Neural progenitor cell (in vitro differentiated cells): Measurements from ENCODE around the gene METTL6. TPM values are rescaled to one million over a fixed set of nuclear protein-coding genes. Genes with fewer than 3 reads are reported as not detected.

Source experiments
- DNase-seq: peaks from one replicate; pipeline ENCODE4 v3.0.0-alpha.2; 2016; ENCODE audit warnings: low spot score
- H2AFZ ChIP-seq: fragments of 200-600 bp; sonication (generic); replicated peaks from 2 replicates; pipeline ENCODE4 v1.6.1; 2016; ENCODE audit warnings: antibody characterized with exemption
- H3F3A ChIP-seq: fragments of 200-600 bp; sonication (generic); 2 replicates; pipeline ENCODE4 v1.6.1; 2016; ENCODE audit warnings: antibody characterized with exemption, low read depth
- H3K27ac ChIP-seq: fragments of 200-600 bp; sonication (generic); 2 replicates; pipeline ENCODE4 v1.5.1; 2016; ENCODE audit warnings: mild to moderate bottlenecking
- H3K27me3 ChIP-seq: fragments of 200-600 bp; sonication (generic); 2 replicates; pipeline ENCODE4 v1.6.1; 2016; ENCODE audit warnings: mild to moderate bottlenecking, moderate library complexity
- H3K36me3 ChIP-seq: fragments of 200-600 bp; sonication (generic); 2 replicates; pipeline ENCODE4 v1.5.1; 2016
- H3K4me1 ChIP-seq: fragments of 200-600 bp; sonication (generic); 2 replicates; pipeline ENCODE4 v1.6.1; 2016; ENCODE audit warnings: mixed run types
- H3K4me2 ChIP-seq: fragments of 200-600 bp; sonication (generic); 2 replicates; pipeline ENCODE4 v1.6.1; 2016
- H3K4me3 ChIP-seq: fragments of 200-600 bp; sonication (generic); 2 replicates; pipeline ENCODE4 v1.5.1; 2016
- H3K79me2 ChIP-seq: fragments of 200-600 bp; sonication (generic); 2 replicates; pipeline ENCODE4 v1.6.1; 2016; ENCODE audit warnings: low read depth
- H3K9ac ChIP-seq: fragments of 200-600 bp; sonication (generic); 2 replicates; pipeline ENCODE4 v1.6.1; 2016
- H3K9me3 ChIP-seq: fragments of 200-600 bp; sonication (generic); 2 replicates; pipeline ENCODE4 v1.5.1; 2016; ENCODE audit warnings: low read depth
- H4K20me1 ChIP-seq: fragments of 200-600 bp; sonication (generic); 2 replicates; pipeline ENCODE4 v1.6.1; 2016; ENCODE audit warnings: low read depth
- H3K27ac Mint-ChIP-seq: 3 replicates; pipeline ENCODE4 v1.8.0; 2021; ENCODE audit warnings: mixed read lengths
- H3K27me3 Mint-ChIP-seq: 2 replicates; pipeline ENCODE4 v1.8.0; 2022; ENCODE audit warnings: low read depth, mild to moderate bottlenecking, inconsistent platforms, moderate library complexity, mixed read lengths; ENCODE audit not compliant: insufficient read depth
- H3K36me3 Mint-ChIP-seq: 3 replicates; pipeline ENCODE4 v1.8.0; 2021; ENCODE audit warnings: mixed read lengths
- H3K4me1 Mint-ChIP-seq: 3 replicates; pipeline ENCODE4 v1.8.0; 2021; ENCODE audit warnings: mixed read lengths
- H3K4me3 Mint-ChIP-seq: 3 replicates; pipeline ENCODE4 v1.8.0; 2021; ENCODE audit warnings: mild to moderate bottlenecking, moderate library complexity, mixed read lengths
- H3K9me3 Mint-ChIP-seq: 3 replicates; pipeline ENCODE4 v1.8.0; 2020; ENCODE audit warnings: mixed read lengths
- CTCF ChIP-seq: fragments of 200-600 bp; sonication (generic); IDR thresholded peaks from 2 replicates; pipeline ENCODE4 v1.5.1; 2017; ENCODE audit warnings: antibody characterized with exemption, mild to moderate bottlenecking
- EZH2 ChIP-seq: fragments of 200-600 bp; sonication (generic); IDR thresholded peaks from 2 replicates; pipeline ENCODE4 v1.6.1; 2017; ENCODE audit warnings: antibody characterized with exemption, mild to moderate bottlenecking, moderate library complexity
- EZH2phosphoT487 ChIP-seq: fragments of 200-600 bp; sonication (generic); IDR thresholded peaks from 2 replicates; pipeline ENCODE4 v1.6.1; 2017; ENCODE audit warnings: antibody characterized with exemption
- total RNA-seq: library from RNA; depleted of rRNA; stranded (reverse); fragments of >200 nt; gene quantifications from 2 replicates; pipeline ENCODE4 v1.2.3, GENCODE V29; 2015; ENCODE audit warnings: low replicate concordance

The METTL6 gene
- total RNA-seq, 1 donor from 2014 or later = 34.9 TPM

- no peaks in the 10 kb centered on the region for H4K20me1 ChIP-seq
- H3K9me3 Mint-ChIP-seq = no peaks in the 10 kb centered on the region
- H3K27ac ChIP-seq = no peak overlapping the region
- H3K4me1 ChIP-seq = no peaks in the 10 kb centered on the region
- no peak for TF ChIP-seq EZH2phosphoT487
- TF ChIP-seq CTCF = peak; percentile 85
- no peaks in the 10 kb centered on the region for H3F3A ChIP-seq
- H3K36me3 Mint-ChIP-seq = no peaks in the 10 kb centered on the region
- H2AFZ ChIP-seq = peak overlapping the region; percentile 88
- no peak overlapping the region for H3K4me3 Mint-ChIP-seq
- peak; percentile 94 for DNase-seq
- H3K4me1 Mint-ChIP-seq = no peaks in the 10 kb centered on the region
- H3K4me2 ChIP-seq = peak overlapping the region; percentile 48
- H3K27me3 Mint-ChIP-seq = peaks cover 6% of the 10 kb centered on the region
- peak overlapping the region; percentile 13 for H3K27ac Mint-ChIP-seq
- peak overlapping the region; percentile 21 for H3K4me3 ChIP-seq
- H3K9me3 ChIP-seq = no peaks in the 10 kb centered on the region
- no peaks in the 10 kb centered on the region for H3K79me2 ChIP-seq
- H3K27me3 ChIP-seq = no peaks in the 10 kb centered on the region
- H3K36me3 ChIP-seq = no peaks in the 10 kb centered on the region
- H3K9ac ChIP-seq = no peak overlapping the region
Measured at GRCh38 chr3:15377961-15378791, 49.2 kb downstream of the METTL6 start.

GRCh38 chr3:15375461-15376000 is 51.8 kb downstream of the METTL6 start:
- H3K27ac Mint-ChIP-seq = no peak overlapping the region
- no peaks in the 10 kb centered on the region for H3K36me3 Mint-ChIP-seq
- Histone ChIP-seq H3K79me2 (no peaks in the 10 kb centered on the region), H3K36me3 (no peaks in the 10 kb centered on the region), H3K4me2 (no peak overlapping the region), H3K27ac (no peak overlapping the region), H3K27me3 (no peaks in the 10 kb centered on the region), H3K9me3 (no peaks in the 10 kb centered on the region), H3F3A (no peaks in the 10 kb centered on the region), H3K4me3 (no peak overlapping the region), H3K4me1 (no peaks in the 10 kb centered on the region), H3K9ac (no peak overlapping the region), H4K20me1 (no peaks in the 10 kb centered on the region), H2AFZ (no peak overlapping the region)
- peaks cover 5% of the 10 kb centered on the region for H3K27me3 Mint-ChIP-seq
- H3K9me3 Mint-ChIP-seq = no peaks in the 10 kb centered on the region
- H3K4me1 Mint-ChIP-seq = no peaks in the 10 kb centered on the region
- no peak overlapping the region for H3K4me3 Mint-ChIP-seq
- no peak for TF ChIP-seq CTCF
- no peak for TF ChIP-seq EZH2
- TF ChIP-seq EZH2phosphoT487 = no peak
- no peak for DNase-seq

- Histone ChIP-seq H3K27ac (no peak overlapping the region), H3K79me2 (no peaks in the 10 kb centered on the region), H3F3A (no peaks in the 10 kb centered on the region), H3K27me3 (no peaks in the 10 kb centered on the region), H4K20me1 (no peaks in the 10 kb centered on the region), H3K4me3 (no peak overlapping the region), H3K36me3 (no peaks in the 10 kb centered on the region), H3K9ac (no peak overlapping the region), H3K9me3 (no peaks in the 10 kb centered on the region), H3K4me2 (no peak overlapping the region), H3K4me1 (no peaks in the 10 kb centered on the region), H2AFZ (no peak overlapping the region)
- H3K4me3 Mint-ChIP-seq = no peak overlapping the region
- peaks cover 8% of the 10 kb centered on the region for H3K27me3 Mint-ChIP-seq
- no peaks in the 10 kb centered on the region for H3K9me3 Mint-ChIP-seq
- no peaks in the 10 kb centered on the region for H3K36me3 Mint-ChIP-seq
- H3K27ac Mint-ChIP-seq = no peak overlapping the region
- H3K4me1 Mint-ChIP-seq = no peaks in the 10 kb centered on the region
- no peak for DNase-seq
- no peak for TF ChIP-seq EZH2
- no peak for TF ChIP-seq CTCF
- TF ChIP-seq EZH2phosphoT487 = no peak
Measured at GRCh38 chr3:15372918-15373317, 54.4 kb downstream of the METTL6 start.
